Measurements from ENCODE around the gene PPM1E.

Gene PPM1E

DNA sequence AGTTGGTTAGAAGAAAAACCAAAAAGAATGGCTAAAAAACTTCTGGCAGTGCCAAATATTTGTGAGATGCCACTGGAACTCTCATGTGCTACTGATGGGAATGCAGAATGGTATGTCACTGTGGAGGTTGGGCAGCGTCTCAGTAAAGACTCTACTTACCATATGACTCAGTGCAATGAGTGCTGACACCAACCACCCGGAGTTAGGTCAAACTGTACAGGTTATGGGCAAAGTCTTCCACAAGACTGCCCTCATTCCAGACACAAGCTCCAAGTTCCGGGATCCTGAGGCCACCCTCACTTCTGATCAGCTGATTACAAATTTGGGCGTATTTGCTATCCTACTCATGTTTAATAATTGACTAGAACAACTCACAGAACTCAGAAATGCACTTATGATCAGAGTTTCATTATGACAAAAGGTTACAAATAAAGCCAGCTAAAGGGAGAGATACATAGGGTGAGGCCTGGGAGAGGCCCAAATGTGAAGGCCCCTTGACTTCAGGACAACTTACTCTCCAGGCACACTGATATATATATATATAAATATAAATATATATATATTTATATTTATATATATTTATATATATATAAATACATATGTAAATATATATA is 236.2 kb downstream of the PPM1E start:
- H3K27me3 ChIP-seq (ENCODE audit: control insufficient read depth, insufficient read depth, low read length): no peaks in the 10 kb centered on the region
- no peaks in the 10 kb centered on the region for H3K36me3 ChIP-seq (ENCODE audit: control insufficient read depth, insufficient read depth, low read length)
- no peak overlapping the region for H3K4me3 ChIP-seq (ENCODE audit: low read length)
- H3K9me3 ChIP-seq (ENCODE audit: control insufficient read depth, low read length): no peaks in the 10 kb centered on the region
- H3K4me1 ChIP-seq (ENCODE audit: control insufficient read depth, insufficient read depth, low read length): peaks cover 14% of the 10 kb centered on the region
- H3K9ac ChIP-seq (ENCODE audit: low read length): no peak overlapping the region

DNA sequence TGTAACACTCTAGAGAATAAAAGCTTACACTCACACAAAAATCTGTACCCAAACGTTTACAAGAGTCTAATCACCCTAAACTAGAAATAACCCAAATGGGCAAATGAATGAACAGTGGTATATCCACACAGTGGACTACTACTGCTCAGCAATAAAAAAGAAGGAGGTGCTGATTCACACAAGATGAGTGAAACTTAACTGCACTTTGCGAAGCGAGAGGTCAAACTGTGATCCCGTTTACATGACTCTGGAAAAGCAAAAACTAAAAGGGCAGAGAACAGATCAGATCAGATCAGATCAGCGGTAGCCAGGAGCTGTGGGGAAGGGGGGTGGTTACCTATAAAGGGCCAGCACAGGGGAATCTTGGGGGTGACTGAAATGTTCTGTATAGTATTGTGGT is 237.7 kb downstream of the PPM1E start:
- Histone ChIP-seq H3K4me1 (ENCODE audit: control insufficient read depth, insufficient read depth, low read length) (peaks cover 14% of the 10 kb centered on the region), H3K4me3 (ENCODE audit: low read length) (no peak overlapping the region), H3K27me3 (ENCODE audit: control insufficient read depth, insufficient read depth, low read length) (no peaks in the 10 kb centered on the region), H3K36me3 (ENCODE audit: control insufficient read depth, insufficient read depth, low read length) (no peaks in the 10 kb centered on the region), H3K9ac (ENCODE audit: low read length) (no peak overlapping the region), H3K9me3 (ENCODE audit: control insufficient read depth, low read length) (no peaks in the 10 kb centered on the region)

DNA sequence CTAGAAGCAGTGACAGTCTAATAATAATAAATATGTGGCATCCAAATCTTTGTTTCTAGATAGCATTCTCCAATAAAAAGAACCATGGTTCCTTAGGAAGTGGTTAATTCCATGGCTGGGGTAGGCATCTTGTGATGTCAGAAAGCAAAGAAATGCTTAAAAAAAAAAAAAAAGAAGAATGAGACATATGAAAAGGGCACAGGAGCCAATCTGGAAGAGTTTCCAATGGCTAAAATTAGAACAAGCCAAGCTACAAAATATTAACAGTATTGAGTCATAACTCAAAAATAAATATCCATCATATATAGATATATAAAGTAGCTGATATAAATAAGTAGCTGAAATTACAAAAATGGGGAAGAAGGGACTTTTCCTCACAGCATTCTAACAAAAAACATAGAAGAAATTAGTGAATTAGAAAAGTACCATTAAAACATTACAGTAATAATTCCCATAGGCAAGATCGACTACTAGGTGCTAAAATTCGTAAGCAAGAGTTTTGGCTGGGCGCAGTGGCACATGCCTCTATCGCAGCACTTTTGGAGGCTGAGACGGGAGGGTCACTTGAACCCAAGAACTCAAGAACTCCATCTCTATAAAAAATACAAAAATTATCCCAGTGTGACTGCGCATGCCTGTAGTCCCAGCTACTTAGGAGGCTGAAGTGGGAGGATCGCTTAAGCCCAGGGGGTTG is 239.7 kb downstream of the PPM1E start:
- no peak overlapping the region for H3K9ac ChIP-seq (ENCODE audit: low read length)
- H3K36me3 ChIP-seq (ENCODE audit: control insufficient read depth, insufficient read depth, low read length): no peaks in the 10 kb centered on the region
- no peaks in the 10 kb centered on the region for H3K27me3 ChIP-seq (ENCODE audit: control insufficient read depth, insufficient read depth, low read length)
- H3K4me1 ChIP-seq (ENCODE audit: control insufficient read depth, insufficient read depth, low read length): peaks cover 14% of the 10 kb centered on the region
- no peak overlapping the region for H3K4me3 ChIP-seq (ENCODE audit: low read length)
- no peaks in the 10 kb centered on the region for H3K9me3 ChIP-seq (ENCODE audit: control insufficient read depth, low read length)

DNA sequence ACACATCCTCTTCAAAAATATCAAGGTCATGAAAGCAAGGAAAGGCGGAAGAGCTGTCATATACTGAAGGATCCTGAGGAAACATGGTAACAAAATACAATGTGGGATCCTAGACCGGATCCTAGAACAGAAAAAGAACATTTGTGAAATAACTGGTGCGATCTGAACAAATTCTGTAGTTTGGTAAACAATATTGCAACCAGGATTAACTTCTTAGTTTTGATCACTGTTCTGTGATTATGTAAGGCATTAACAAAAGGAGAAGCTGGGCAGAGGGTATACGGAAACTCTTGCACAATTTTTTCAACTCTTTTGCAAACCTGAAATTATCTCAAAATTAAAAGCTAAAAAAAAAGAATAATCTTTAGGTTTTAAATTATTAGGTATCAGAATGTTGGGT is 241.3 kb downstream of the PPM1E start:
- peaks cover 5% of the 10 kb centered on the region for H3K4me1 ChIP-seq (ENCODE audit: control insufficient read depth, insufficient read depth, low read length)

DNA sequence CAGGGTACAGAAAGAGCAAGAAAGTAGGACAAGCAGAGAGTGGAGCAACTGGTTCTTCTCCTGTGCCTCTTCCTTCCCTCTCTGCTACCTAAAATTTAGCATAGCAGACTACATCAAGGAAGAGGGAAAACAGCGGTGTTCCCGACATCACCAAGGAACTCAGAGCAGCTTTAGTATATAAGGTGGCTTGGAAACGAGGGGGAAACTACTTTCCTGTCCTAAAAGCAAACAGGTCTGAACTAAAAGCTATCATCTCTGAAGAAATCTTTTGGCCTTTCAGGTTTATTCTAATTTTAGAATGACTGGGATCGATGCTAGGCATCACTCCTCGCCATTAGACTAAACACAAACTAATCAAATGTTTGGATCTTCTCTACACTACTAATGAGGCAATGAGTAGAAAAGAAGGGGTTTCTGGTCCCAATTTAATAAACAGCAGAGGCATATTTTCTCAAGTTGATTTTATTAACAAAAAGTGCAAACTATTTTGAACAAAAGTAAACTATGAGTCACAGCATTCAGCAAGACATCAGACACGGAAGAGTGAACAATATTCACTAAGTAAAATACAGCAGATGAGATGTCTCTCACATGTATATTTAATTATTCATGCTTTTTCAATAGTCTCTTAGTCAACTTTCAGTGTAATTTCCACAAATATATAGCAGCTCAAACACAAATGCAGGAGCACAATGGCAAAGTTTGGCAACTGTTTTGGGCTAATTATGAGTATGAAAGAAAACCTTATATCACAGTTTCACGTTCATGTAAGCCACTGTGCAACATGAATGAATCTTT is 242.3 kb downstream of the PPM1E start:
- Histone ChIP-seq H3K4me3 (ENCODE audit: low read length) (no peak overlapping the region), H3K27me3 (ENCODE audit: control insufficient read depth, insufficient read depth, low read length) (no peaks in the 10 kb centered on the region), H3K9ac (ENCODE audit: low read length) (no peak overlapping the region), H3K4me1 (ENCODE audit: control insufficient read depth, insufficient read depth, low read length) (no peaks in the 10 kb centered on the region), H3K36me3 (ENCODE audit: control insufficient read depth, insufficient read depth, low read length) (no peaks in the 10 kb centered on the region), H3K9me3 (ENCODE audit: control insufficient read depth, low read length) (no peaks in the 10 kb centered on the region)

More for the DNA sequence above, 241.3 kb downstream of the PPM1E start:
- no peaks in the 10 kb centered on the region for H3K36me3 ChIP-seq (ENCODE audit: control insufficient read depth, insufficient read depth, low read length)
- H3K27me3 ChIP-seq (ENCODE audit: control insufficient read depth, insufficient read depth, low read length): no peaks in the 10 kb centered on the region
- no peaks in the 10 kb centered on the region for H3K9me3 ChIP-seq (ENCODE audit: control insufficient read depth, low read length)
- no peak overlapping the region for H3K4me3 ChIP-seq (ENCODE audit: low read length)
- H3K9ac ChIP-seq (ENCODE audit: low read length): no peak overlapping the region

DNA sequence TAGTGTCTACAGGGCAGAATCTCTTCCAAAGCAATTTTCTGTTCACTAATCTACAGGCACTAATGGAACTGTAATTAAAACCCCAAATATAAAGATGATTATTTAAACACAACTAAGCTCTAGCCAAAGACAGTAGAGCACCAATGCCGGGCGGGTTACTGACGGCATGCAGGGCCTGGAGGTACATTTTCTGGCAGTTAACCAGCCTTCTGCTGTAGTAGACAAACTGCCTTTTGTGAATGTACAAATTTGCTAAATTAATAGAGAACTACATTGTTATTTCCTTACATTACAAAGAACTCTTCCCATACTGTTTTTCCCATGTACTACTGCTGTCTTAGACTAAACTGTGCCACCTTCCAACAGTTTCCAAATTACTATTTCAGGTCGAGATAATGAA is 243.2 kb downstream of the PPM1E start:
- Histone ChIP-seq H3K4me3 (ENCODE audit: low read length) (no peak overlapping the region), H3K4me1 (ENCODE audit: control insufficient read depth, insufficient read depth, low read length) (no peaks in the 10 kb centered on the region), H3K36me3 (ENCODE audit: control insufficient read depth, insufficient read depth, low read length) (no peaks in the 10 kb centered on the region), H3K9me3 (ENCODE audit: control insufficient read depth, low read length) (no peaks in the 10 kb centered on the region), H3K9ac (ENCODE audit: low read length) (no peak overlapping the region), H3K27me3 (ENCODE audit: control insufficient read depth, insufficient read depth, low read length) (no peaks in the 10 kb centered on the region)

DNA sequence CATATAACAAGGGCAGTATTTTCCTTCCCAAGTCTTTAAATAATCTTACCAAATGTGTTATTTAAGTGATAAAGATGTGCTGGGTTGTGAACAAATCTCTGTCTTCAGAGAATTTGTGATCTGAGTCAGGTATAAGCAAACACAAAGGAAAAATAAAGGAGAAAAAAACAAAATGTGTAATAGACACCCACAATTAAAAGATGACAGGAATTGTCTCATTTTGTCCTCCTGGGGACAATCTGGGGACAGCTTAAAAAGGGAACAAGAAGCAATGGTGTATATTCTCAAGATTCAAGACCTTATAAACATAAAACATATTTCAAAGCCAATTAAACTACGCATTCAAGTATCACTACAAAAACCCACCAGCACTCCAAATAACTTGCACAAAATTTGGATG is 243.8 kb downstream of the PPM1E start:
- no peak overlapping the region for H3K4me3 ChIP-seq (ENCODE audit: low read length)
- H3K27me3 ChIP-seq (ENCODE audit: control insufficient read depth, insufficient read depth, low read length): no peaks in the 10 kb centered on the region
- H3K4me1 ChIP-seq (ENCODE audit: control insufficient read depth, insufficient read depth, low read length): no peaks in the 10 kb centered on the region
- H3K9me3 ChIP-seq (ENCODE audit: control insufficient read depth, low read length): no peaks in the 10 kb centered on the region
- H3K36me3 ChIP-seq (ENCODE audit: control insufficient read depth, insufficient read depth, low read length): no peaks in the 10 kb centered on the region
- no peak overlapping the region for H3K9ac ChIP-seq (ENCODE audit: low read length)

DNA sequence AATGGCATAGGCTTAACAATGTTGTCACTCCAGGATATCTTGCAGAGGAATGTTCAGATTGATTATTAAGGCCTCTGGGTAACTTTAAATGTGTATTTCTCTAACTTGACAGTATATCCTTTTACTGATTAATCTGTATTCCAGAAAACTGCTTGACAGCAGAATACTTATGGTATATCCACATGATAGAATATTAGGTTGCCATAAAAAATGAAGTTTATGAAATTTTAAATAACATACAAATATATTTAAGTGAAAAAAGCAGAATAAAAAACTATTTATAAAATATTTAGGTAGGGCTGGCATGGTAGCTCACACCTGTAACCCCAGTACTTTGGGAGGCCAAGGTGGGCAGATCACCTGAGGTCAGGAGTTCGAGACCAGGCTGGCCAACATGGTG is 244.4 kb downstream of the PPM1E start:
- no peaks in the 10 kb centered on the region for H3K4me1 ChIP-seq (ENCODE audit: control insufficient read depth, insufficient read depth, low read length)

DNA sequence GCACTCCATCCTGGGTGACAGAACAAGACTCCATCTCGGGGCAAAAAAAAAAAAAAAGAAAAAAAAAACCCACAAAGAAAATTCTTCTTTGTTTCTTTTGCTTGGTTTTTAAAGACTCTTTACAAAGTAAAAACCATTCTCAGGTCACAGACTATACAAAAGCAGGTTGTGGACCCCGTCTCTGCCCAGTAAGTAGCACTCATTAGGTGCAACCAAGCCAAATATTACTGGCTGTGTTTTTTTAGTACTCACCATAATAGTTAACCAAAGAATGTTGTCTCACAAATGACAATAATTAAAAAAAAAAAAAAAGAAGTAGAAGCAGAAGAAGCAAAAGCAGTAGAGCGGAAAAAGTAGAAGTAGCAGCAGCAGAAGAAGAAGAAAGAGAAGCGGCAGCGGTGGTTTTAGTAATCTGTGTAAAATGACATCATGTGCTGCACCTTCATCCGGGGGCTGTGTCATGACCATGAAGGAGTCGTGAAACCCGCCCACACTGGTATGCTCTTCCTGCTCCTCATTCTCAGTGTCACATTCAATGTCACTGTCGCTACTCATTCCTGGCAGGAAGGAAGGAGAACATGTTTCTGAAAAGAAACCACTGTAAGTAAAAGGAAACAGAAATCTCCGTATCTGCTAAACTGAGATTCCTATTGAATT is 245.6 kb downstream of the PPM1E start:
- Histone ChIP-seq H3K9ac (ENCODE audit: low read length) (no peak overlapping the region), H3K36me3 (ENCODE audit: control insufficient read depth, insufficient read depth, low read length) (no peaks in the 10 kb centered on the region), H3K4me3 (ENCODE audit: low read length) (no peak overlapping the region), H3K27me3 (ENCODE audit: control insufficient read depth, insufficient read depth, low read length) (no peaks in the 10 kb centered on the region), H3K9me3 (ENCODE audit: control insufficient read depth, low read length) (no peaks in the 10 kb centered on the region), H3K4me1 (ENCODE audit: control insufficient read depth, insufficient read depth, low read length) (no peaks in the 10 kb centered on the region)

More for the DNA sequence above, 244.4 kb downstream of the PPM1E start:
- Histone ChIP-seq H3K36me3 (ENCODE audit: control insufficient read depth, insufficient read depth, low read length) (no peaks in the 10 kb centered on the region), H3K9ac (ENCODE audit: low read length) (no peak overlapping the region), H3K27me3 (ENCODE audit: control insufficient read depth, insufficient read depth, low read length) (no peaks in the 10 kb centered on the region), H3K4me3 (ENCODE audit: low read length) (no peak overlapping the region), H3K9me3 (ENCODE audit: control insufficient read depth, low read length) (no peaks in the 10 kb centered on the region)

DNA sequence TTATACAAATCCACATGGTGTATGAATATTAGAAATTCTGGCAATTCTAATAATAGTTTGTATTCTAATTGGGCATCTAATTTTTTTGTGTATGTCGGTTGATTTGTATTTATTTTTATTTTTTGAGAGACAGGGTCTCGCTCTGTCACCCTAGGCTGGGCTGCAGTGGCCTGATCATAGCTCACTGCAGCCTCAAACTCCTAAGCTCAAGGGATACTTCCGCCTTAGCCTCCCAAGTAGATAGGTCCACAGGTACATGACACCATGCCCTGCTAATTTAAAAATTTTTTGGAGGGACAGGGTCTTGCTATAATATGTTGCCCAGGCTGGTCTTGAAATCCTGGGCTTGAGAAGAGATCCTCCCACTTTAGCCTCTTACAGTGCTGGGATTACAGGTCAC is 246.5 kb downstream of the PPM1E start:
- Histone ChIP-seq H3K27me3 (ENCODE audit: control insufficient read depth, insufficient read depth, low read length) (no peaks in the 10 kb centered on the region), H3K4me1 (ENCODE audit: control insufficient read depth, insufficient read depth, low read length) (no peaks in the 10 kb centered on the region), H3K9ac (ENCODE audit: low read length) (no peak overlapping the region), H3K4me3 (ENCODE audit: low read length) (no peak overlapping the region), H3K9me3 (ENCODE audit: control insufficient read depth, low read length) (no peaks in the 10 kb centered on the region), H3K36me3 (ENCODE audit: control insufficient read depth, insufficient read depth, low read length) (no peaks in the 10 kb centered on the region)

DNA sequence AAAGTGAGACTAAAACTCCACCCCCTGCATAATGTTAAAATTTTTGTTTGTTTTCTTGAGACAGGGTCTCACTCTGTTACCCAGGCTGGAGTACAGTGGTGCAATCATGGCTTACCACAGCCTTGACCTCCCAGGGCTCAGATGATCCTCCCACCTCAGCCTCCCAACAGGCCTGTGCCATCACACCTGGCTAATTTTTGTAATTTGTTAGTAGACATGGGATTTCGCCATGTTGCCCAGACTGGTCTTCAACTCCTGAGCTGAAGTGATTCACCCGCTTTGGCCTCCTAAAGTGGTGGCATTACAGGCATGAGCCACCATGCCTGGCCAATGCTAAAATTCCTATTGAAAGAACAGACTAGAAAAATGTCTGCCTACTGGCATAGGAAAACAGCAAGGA is 247.2 kb downstream of the PPM1E start:
- no peaks in the 10 kb centered on the region for H3K36me3 ChIP-seq (ENCODE audit: control insufficient read depth, insufficient read depth, low read length)
- H3K4me1 ChIP-seq (ENCODE audit: control insufficient read depth, insufficient read depth, low read length): no peaks in the 10 kb centered on the region
- no peaks in the 10 kb centered on the region for H3K9me3 ChIP-seq (ENCODE audit: control insufficient read depth, low read length)
- no peak overlapping the region for H3K4me3 ChIP-seq (ENCODE audit: low read length)
- no peak overlapping the region for H3K9ac ChIP-seq (ENCODE audit: low read length)
- no peaks in the 10 kb centered on the region for H3K27me3 ChIP-seq (ENCODE audit: control insufficient read depth, insufficient read depth, low read length)

DNA sequence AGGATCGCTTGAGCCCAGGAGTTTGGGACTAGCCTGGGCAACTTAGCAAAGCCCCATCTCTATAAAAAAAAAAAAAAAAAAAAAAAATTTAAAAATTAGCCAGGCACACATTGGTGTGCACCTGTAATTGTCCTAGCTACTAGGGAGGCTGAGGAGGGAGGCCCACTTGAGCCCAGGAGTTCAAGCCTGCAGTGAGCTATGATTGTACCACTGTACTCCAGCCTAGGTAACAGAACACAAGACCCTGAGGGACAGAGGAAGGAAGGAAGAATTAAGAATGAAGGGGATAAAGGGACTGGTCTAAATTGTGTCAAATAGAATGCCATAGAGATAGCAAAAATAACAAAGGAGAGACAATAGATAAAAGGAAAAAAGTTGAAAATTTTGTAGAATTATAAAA is 248.2 kb downstream of the PPM1E start:
- Histone ChIP-seq H3K36me3 (ENCODE audit: control insufficient read depth, insufficient read depth, low read length) (no peaks in the 10 kb centered on the region), H3K9ac (ENCODE audit: low read length) (no peak overlapping the region), H3K4me1 (ENCODE audit: control insufficient read depth, insufficient read depth, low read length) (no peaks in the 10 kb centered on the region), H3K9me3 (ENCODE audit: control insufficient read depth, low read length) (no peaks in the 10 kb centered on the region), H3K27me3 (ENCODE audit: control insufficient read depth, insufficient read depth, low read length) (no peaks in the 10 kb centered on the region), H3K4me3 (ENCODE audit: low read length) (no peak overlapping the region)

Measured in mucosa of stomach (tissue), 1 donor.